ENCODE measurements around the gene CDK5RAP3.

DNA sequence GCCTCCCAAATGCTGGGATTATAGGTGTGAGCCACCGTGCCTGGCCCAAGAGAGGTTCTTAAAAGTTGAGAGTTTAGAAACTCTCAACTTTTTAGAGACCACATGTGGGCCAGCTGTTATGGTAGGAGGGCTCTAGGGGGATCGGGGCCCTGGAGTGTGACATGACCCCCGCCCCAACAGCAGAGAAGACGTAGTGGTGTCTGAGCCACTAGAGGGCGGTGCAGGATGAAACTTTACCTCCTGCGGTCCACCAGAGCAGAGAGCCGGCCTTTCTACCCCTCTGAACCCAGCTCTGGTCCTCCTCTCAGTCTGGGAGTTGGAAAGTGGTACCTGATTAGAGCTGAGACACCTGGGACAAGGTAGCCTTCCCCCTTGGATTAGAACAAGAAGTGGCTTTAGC is 7.4 kb downstream of the CDK5RAP3 start:
- no peak for TF ChIP-seq POLR2A (IDR thresholded peaks at IDR 0.05; ENCODE audit: low read depth, low read length)
- no peak for TF ChIP-seq POLR2AphosphoS5 (IDR thresholded peaks at IDR 0.05; ENCODE audit: low read depth, low read length)
- TF ChIP-seq TAF1 (IDR thresholded peaks at IDR 0.05; ENCODE audit: low read depth, low read length): no peak
- no peak for TF ChIP-seq SPI1 (IDR thresholded peaks at IDR 0.05; ENCODE audit: low read depth, low read length)
- no peak for TF ChIP-seq POU2F2 (IDR thresholded peaks at IDR 0.05; ENCODE audit: low read depth, low read length)

Data from GM12891 (cell line).